ENCODE measurements around the gene MAST4.

Gene MAST4

DNA sequence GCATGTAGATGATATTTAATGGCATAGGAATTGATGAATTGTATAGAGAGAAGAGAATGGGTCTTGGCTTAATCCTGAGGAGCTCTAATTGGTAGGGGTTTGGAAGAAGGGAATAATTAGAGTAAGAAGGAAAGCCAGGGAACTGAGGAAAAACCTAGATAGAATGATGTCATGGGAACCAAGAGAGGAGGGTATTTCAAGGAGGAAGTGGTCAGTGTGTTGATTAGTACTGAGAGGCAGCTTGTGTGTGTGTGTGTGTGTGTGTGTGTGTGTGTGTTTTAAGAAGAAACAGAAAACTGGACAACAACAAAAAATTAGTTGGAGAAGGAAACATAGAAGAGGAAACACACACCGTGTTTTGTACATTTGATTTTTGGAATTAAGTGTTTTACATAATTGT is 42.8 kb downstream of the MAST4 start:
- Histone ChIP-seq H3K9me3 (ENCODE audit: control insufficient read depth, low read length) (no peaks in the 10 kb centered on the region), H3K27ac (ENCODE audit: insufficient read depth, low read length, poor library complexity, severe bottlenecking) (no peak overlapping the region)
- no peak for DNase-seq

DNA sequence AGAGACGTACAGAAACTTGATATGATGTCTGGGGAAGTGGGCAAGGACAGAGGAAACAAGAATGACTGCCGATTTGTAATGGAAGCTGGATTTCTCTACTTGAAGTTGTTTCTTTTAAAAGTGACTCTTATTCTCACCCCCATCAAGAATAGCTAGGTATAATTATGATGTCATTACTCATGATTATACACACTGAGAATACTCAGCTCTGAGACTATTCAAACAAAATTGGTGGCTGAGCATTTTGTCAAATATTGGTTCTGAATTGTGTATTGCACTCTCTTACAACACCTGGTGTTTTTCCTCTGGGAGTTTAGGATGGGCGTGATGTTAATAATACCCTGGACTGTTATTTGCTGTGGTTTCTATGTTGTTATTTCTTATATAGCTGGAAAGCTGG is 46.3 kb downstream of the MAST4 start:
- Histone ChIP-seq H3K27ac (ENCODE audit: insufficient read depth, low read length, poor library complexity, severe bottlenecking) (no peak overlapping the region), H3K4me1 (ENCODE audit: control insufficient read depth, insufficient read depth, low read length, poor library complexity, severe bottlenecking) (no peaks in the 10 kb centered on the region), H3K9me3 (ENCODE audit: control insufficient read depth, low read length) (no peaks in the 10 kb centered on the region), H3K36me3 (ENCODE audit: control insufficient read depth, insufficient read depth, low read length) (no peaks in the 10 kb centered on the region), H3K4me3 (ENCODE audit: insufficient read depth, low read depth, low read length, poor library complexity, severe bottlenecking) (no peak overlapping the region), H3K27me3 (replicated peaks; ENCODE audit: control insufficient read depth, insufficient read depth, low read length, poor library complexity, severe bottlenecking) (no peaks in the 10 kb centered on the region)
- no peak for DNase-seq

More for the DNA sequence above, 42.8 kb downstream of the MAST4 start:
- no peaks in the 10 kb centered on the region for H3K27me3 ChIP-seq (replicated peaks; ENCODE audit: control insufficient read depth, insufficient read depth, low read length, poor library complexity, severe bottlenecking)
- H3K4me1 ChIP-seq (ENCODE audit: control insufficient read depth, insufficient read depth, low read length, poor library complexity, severe bottlenecking): no peaks in the 10 kb centered on the region
- no peak overlapping the region for H3K4me3 ChIP-seq (ENCODE audit: insufficient read depth, low read depth, low read length, poor library complexity, severe bottlenecking)
- no peaks in the 10 kb centered on the region for H3K36me3 ChIP-seq (ENCODE audit: control insufficient read depth, insufficient read depth, low read length)

DNA sequence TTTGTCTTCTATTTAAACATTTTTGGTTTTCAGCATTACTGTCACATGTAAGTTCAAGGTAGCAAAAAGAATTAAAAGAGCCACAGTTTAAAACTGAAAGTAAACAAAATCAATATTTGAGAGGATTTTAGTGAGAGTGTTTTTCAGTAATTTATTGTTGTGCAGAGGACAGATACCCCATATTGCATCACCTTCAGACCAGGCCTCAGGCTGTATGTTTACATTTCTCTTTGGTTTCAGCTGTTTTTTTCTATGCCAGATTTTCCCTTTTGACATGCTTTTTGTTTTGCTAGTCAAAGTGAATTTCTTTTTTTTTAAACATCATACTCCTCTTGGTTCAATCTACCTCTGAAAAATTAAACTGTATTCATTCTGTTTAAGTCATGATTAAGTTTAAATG is 47.2 kb downstream of the MAST4 start:
- no peaks in the 10 kb centered on the region for H3K9me3 ChIP-seq (ENCODE audit: control insufficient read depth, low read length)
- no peaks in the 10 kb centered on the region for H3K27me3 ChIP-seq (replicated peaks; ENCODE audit: control insufficient read depth, insufficient read depth, low read length, poor library complexity, severe bottlenecking)
- no peak overlapping the region for H3K4me3 ChIP-seq (ENCODE audit: insufficient read depth, low read depth, low read length, poor library complexity, severe bottlenecking)
- H3K36me3 ChIP-seq (ENCODE audit: control insufficient read depth, insufficient read depth, low read length): no peaks in the 10 kb centered on the region
- no peak for DNase-seq
- no peaks in the 10 kb centered on the region for H3K4me1 ChIP-seq (ENCODE audit: control insufficient read depth, insufficient read depth, low read length, poor library complexity, severe bottlenecking)
- H3K27ac ChIP-seq (ENCODE audit: insufficient read depth, low read length, poor library complexity, severe bottlenecking): no peak overlapping the region

DNA sequence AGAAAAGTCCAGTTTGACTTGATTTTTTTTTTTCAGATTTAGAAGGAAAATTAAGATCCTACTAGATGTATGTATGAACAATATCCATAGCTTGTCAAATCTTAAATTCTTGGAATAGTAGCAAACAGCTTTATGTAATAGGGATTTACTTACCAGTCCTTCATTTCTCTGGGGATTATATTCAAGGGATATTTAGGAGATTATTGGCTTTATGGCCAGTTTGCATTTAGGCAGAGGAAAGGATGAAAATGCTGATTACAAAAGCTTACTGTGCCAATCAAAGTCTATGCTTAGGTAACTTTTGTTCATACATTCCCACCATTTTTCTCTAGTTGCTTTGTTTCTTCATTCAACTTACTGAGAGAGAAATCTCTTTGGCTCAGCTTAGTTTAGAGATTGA is 47.9 kb downstream of the MAST4 start:
- no peaks in the 10 kb centered on the region for H3K4me1 ChIP-seq (ENCODE audit: control insufficient read depth, insufficient read depth, low read length, poor library complexity, severe bottlenecking)
- DNase-seq: no peak
- no peak overlapping the region for H3K27ac ChIP-seq (ENCODE audit: insufficient read depth, low read length, poor library complexity, severe bottlenecking)
- no peak overlapping the region for H3K4me3 ChIP-seq (ENCODE audit: insufficient read depth, low read depth, low read length, poor library complexity, severe bottlenecking)
- H3K9me3 ChIP-seq (ENCODE audit: control insufficient read depth, low read length): no peaks in the 10 kb centered on the region
- no peaks in the 10 kb centered on the region for H3K27me3 ChIP-seq (replicated peaks; ENCODE audit: control insufficient read depth, insufficient read depth, low read length, poor library complexity, severe bottlenecking)
- no peaks in the 10 kb centered on the region for H3K36me3 ChIP-seq (ENCODE audit: control insufficient read depth, insufficient read depth, low read length)

DNA sequence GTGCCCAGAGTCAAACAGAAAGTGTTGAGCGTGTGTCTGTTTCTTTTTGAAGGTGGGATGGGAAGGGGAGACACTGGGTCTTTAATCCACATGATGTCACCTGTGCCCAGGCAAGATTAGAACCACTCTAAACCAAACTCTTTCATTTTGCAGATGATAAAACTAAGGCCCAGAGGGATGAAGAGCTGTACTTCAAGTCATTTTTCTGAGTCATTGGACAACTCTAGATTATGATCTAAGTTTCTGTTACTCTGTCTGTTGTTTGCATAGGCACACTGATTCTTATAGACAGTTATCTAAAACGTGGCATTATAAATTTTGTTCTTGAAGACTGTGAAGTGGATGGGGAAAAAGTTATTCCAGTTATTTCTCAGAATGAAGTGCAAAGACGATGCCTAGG is 48.8 kb downstream of the MAST4 start:
- Histone ChIP-seq H3K9me3 (ENCODE audit: control insufficient read depth, low read length) (no peaks in the 10 kb centered on the region), H3K4me1 (ENCODE audit: control insufficient read depth, insufficient read depth, low read length, poor library complexity, severe bottlenecking) (no peaks in the 10 kb centered on the region), H3K27ac (ENCODE audit: insufficient read depth, low read length, poor library complexity, severe bottlenecking) (no peak overlapping the region), H3K27me3 (replicated peaks; ENCODE audit: control insufficient read depth, insufficient read depth, low read length, poor library complexity, severe bottlenecking) (no peaks in the 10 kb centered on the region), H3K36me3 (ENCODE audit: control insufficient read depth, insufficient read depth, low read length) (no peaks in the 10 kb centered on the region), H3K4me3 (ENCODE audit: insufficient read depth, low read depth, low read length, poor library complexity, severe bottlenecking) (no peak overlapping the region)
- no peak for DNase-seq

DNA sequence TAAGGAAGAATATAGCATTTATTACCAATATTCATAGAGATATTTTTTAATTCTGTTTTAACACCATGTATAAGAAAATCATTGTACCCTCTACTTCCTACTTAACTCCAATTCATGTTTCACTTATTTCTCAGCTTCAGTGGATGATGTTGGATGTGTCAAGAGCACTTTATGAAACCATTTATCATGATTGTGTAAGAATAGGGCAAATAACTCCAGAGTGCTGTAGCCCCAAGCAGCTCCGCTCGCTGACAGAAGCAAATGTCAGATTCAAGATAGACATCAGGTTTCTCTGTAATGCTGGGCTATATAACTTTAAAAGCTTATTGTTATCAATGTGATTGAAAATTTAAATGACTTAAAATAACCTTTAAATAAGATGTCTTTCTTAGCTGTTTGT is 50.4 kb downstream of the MAST4 start:
- no peaks in the 10 kb centered on the region for H3K9me3 ChIP-seq (ENCODE audit: control insufficient read depth, low read length)
- no peaks in the 10 kb centered on the region for H3K27me3 ChIP-seq (replicated peaks; ENCODE audit: control insufficient read depth, insufficient read depth, low read length, poor library complexity, severe bottlenecking)
- no peak overlapping the region for H3K4me3 ChIP-seq (ENCODE audit: insufficient read depth, low read depth, low read length, poor library complexity, severe bottlenecking)
- no peaks in the 10 kb centered on the region for H3K36me3 ChIP-seq (ENCODE audit: control insufficient read depth, insufficient read depth, low read length)
- DNase-seq: no peak
- no peak overlapping the region for H3K27ac ChIP-seq (ENCODE audit: insufficient read depth, low read length, poor library complexity, severe bottlenecking)
- no peaks in the 10 kb centered on the region for H3K4me1 ChIP-seq (ENCODE audit: control insufficient read depth, insufficient read depth, low read length, poor library complexity, severe bottlenecking)

DNA sequence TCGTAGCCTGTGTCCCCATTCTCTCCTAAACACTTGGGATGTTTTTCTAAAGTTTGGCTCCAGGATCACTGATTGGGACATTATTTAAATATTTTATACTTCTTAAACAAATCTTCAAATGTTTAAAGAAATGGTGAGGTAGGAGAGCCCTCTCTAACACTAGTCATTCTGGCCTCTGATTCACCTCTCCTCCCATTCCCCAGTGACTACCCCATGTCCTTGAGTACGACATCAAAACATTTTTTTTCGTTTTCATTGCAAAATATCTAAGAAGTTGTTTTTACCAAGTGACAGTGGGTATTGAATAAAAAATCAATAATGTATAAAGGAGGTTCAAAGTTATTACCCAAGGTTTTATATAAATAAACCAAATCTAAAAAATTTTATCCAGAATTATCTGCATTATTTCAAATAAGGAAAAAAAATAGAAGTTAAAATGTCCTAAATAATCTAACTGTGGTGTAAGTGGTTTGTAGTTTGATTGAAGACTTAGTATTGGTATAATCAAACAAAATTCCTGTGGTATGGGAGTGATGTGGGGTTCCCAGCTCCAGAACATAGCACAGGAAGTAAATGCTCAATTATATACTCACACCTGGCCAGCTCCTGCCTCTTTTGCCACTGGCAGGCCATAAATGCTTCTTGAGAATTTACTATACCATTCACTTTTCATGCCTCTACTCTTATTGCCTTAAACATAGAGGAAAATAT is 51.1 kb downstream of the MAST4 start:
- H3K4me1 ChIP-seq (ENCODE audit: control insufficient read depth, insufficient read depth, low read length, poor library complexity, severe bottlenecking): no peaks in the 10 kb centered on the region

DNA sequence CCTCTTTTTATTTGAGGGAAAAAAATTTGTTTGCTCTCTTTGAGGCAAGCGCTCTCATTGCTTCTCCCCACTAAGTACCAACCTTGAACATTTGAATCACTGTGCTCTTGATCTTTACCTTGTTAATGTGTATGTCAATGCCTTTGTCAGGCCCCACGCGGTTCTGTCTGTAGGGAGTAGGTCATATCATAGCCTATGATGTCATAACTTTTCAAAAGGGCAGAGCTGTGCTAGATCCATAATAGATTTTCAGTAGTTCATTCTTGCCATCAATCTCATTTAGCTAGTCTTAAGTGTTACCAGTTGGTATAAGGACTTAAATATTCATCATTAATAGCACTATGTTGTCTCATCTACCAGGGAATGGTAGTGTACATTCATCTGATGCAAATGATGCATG is 56.6 kb downstream of the MAST4 start:
- Histone ChIP-seq H3K4me1 (ENCODE audit: control insufficient read depth, insufficient read depth, low read length, poor library complexity, severe bottlenecking) (no peaks in the 10 kb centered on the region), H3K9me3 (ENCODE audit: control insufficient read depth, low read length) (no peaks in the 10 kb centered on the region), H3K27me3 (replicated peaks; ENCODE audit: control insufficient read depth, insufficient read depth, low read length, poor library complexity, severe bottlenecking) (no peaks in the 10 kb centered on the region), H3K36me3 (ENCODE audit: control insufficient read depth, insufficient read depth, low read length) (no peaks in the 10 kb centered on the region), H3K4me3 (ENCODE audit: insufficient read depth, low read depth, low read length, poor library complexity, severe bottlenecking) (no peak overlapping the region), H3K27ac (ENCODE audit: insufficient read depth, low read length, poor library complexity, severe bottlenecking) (no peak overlapping the region)
- no peak for DNase-seq

More for the DNA sequence above, 51.1 kb downstream of the MAST4 start:
- H3K36me3 ChIP-seq (ENCODE audit: control insufficient read depth, insufficient read depth, low read length): no peaks in the 10 kb centered on the region
- no peaks in the 10 kb centered on the region for H3K27me3 ChIP-seq (replicated peaks; ENCODE audit: control insufficient read depth, insufficient read depth, low read length, poor library complexity, severe bottlenecking)
- H3K4me3 ChIP-seq (ENCODE audit: insufficient read depth, low read depth, low read length, poor library complexity, severe bottlenecking): no peak overlapping the region
- H3K27ac ChIP-seq (ENCODE audit: insufficient read depth, low read length, poor library complexity, severe bottlenecking): no peak overlapping the region
- DNase-seq: no peak
- H3K9me3 ChIP-seq (ENCODE audit: control insufficient read depth, low read length): no peaks in the 10 kb centered on the region

DNA sequence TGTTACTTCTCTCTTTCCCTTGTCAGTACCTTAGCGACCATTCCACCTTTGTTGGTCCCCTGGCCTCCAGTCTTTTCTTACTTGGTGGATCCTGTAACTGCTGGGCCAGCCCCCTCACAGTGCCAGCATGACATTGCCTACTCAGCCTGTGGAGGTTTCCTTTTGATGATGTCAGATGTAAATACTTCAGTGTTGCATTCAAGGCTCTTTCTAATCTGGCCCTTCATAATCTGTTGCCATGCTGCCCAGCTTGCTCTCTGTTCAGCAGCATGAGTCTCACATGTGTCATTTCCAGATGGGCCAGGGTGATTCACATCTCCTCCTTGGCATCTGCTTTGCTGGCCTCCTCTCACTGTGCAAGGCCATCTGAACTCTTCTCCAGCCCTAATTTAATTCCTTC is 57.1 kb downstream of the MAST4 start:
- Histone ChIP-seq H3K4me3 (ENCODE audit: insufficient read depth, low read depth, low read length, poor library complexity, severe bottlenecking) (no peak overlapping the region), H3K27me3 (replicated peaks; ENCODE audit: control insufficient read depth, insufficient read depth, low read length, poor library complexity, severe bottlenecking) (no peaks in the 10 kb centered on the region), H3K36me3 (ENCODE audit: control insufficient read depth, insufficient read depth, low read length) (no peaks in the 10 kb centered on the region), H3K9me3 (ENCODE audit: control insufficient read depth, low read length) (no peaks in the 10 kb centered on the region), H3K4me1 (ENCODE audit: control insufficient read depth, insufficient read depth, low read length, poor library complexity, severe bottlenecking) (no peaks in the 10 kb centered on the region), H3K27ac (ENCODE audit: insufficient read depth, low read length, poor library complexity, severe bottlenecking) (no peak overlapping the region)
- no peak for DNase-seq

DNA sequence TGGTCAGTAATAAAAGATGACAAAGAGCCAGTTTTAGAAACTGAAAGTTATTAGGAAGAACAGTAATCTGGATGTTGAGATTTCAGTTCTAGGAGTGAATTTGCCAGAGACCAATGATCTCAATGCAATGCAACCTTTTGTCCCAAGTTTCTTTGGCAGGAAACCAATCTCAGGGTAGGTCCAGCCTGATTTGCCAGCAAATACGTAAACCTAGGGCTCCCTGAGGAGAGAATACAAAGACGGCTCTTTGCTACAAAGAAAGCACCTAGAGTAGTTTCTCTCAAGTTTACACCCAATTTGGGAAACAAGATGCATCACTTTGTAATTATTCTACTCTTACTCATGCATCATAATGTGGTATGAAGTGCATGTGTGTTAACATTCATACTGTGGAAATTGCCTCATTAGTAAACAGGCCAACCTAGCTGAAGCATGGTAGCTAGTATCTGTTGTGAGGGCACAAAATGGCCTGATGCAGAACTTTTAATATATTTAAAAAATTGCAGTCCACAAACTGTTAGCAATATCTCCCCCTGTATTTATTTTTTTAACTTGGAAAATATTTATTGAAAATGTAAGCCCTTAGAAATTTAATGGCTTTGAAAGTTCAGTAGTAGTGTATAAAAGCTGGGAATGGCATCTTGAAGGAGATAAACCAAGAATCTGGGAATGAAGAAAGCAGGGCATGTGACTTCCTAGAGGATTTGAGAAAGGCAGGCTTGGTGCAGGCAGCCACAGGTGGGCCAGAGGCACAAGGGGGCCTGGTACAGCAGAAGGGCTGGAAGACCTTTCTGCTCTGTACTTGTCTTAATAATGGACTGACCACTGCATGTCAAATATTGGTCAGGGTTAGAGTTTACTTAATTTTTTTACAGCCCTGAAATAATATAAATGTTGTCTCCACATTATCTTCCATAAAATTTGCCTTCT is 59.5 kb downstream of the MAST4 start:
- Histone ChIP-seq H3K27me3 (replicated peaks; ENCODE audit: control insufficient read depth, insufficient read depth, low read length, poor library complexity, severe bottlenecking) (no peaks in the 10 kb centered on the region), H3K27ac (ENCODE audit: insufficient read depth, low read length, poor library complexity, severe bottlenecking) (no peak overlapping the region), H3K4me3 (ENCODE audit: insufficient read depth, low read depth, low read length, poor library complexity, severe bottlenecking) (no peak overlapping the region), H3K4me1 (ENCODE audit: control insufficient read depth, insufficient read depth, low read length, poor library complexity, severe bottlenecking) (no peaks in the 10 kb centered on the region), H3K36me3 (ENCODE audit: control insufficient read depth, insufficient read depth, low read length) (no peaks in the 10 kb centered on the region), H3K9me3 (ENCODE audit: control insufficient read depth, low read length) (no peaks in the 10 kb centered on the region)
- no peak for DNase-seq
